Dedifferentiated amniotic fluid mesenchymal stem cell (primary cell): ENCODE data around the gene TMEM126B.
A peak's percentile ranks its signal among the peaks of the same experiment; 100 is the strongest.
"Not testable (repeated sequence)": the region's sequence is repeated elsewhere in the genome, so short reads cannot be mapped to it uniquely, and the experiment has no call there.

ENCODE experiments used
- DNase-seq: peaks from one replicate; pipeline ENCODE4 v3.0.0-alpha.2; 2016; ENCODE audit errors: extremely low spot score

Gene TMEM126B

GRCh38 chr11:85647604-85648299, 19.4 kb downstream of the TMEM126B start, which contains the start of gene TMEM126A:
Gene TMEM126A (plus strand): TSS chr11:85647967. CDS start chr11:85650256, 2,289 bp downstream.
- DNase-seq = peak; percentile 75

GRCh38 chr11:85651118-85651517, 22.7 kb downstream of the TMEM126B start:
- DNase-seq = no peak

GRCh38 chr11:85652786-85653447, 24.5 kb downstream of the TMEM126B start:
- DNase-seq = no peak

GRCh38 chr11:85654343-85654742, 25.9 kb downstream of the TMEM126B start:
- not testable (repeated sequence) for DNase-seq

- DNase-seq = no peak
Measured at GRCh38 chr11:85656777-85657176, 28.4 kb downstream of the TMEM126B start.

GRCh38 chr11:85658180-85658579, 29.8 kb downstream of the TMEM126B start:
- no peak for DNase-seq

- DNase-seq = no peak
Measured at GRCh38 chr11:85661972-85662664, 33.7 kb downstream of the TMEM126B start.

GRCh38 chr11:85663080-85663752, 34.8 kb downstream of the TMEM126B start:
- DNase-seq = no peak

- DNase-seq = peak; percentile 37
Measured at GRCh38 chr11:85663753-85664614, 35.6 kb downstream of the TMEM126B start.

- peak; percentile 96 for DNase-seq
Measured at GRCh38 chr11:85664615-85665481, 36.5 kb downstream of the TMEM126B start, which contains the start of gene CREBZF. Gene CREBZF (minus strand): TSS chr11:85665129. CDS start chr11:85664875, 254 bp downstream.

- DNase-seq = no peak
Measured at GRCh38 chr11:85665733-85666132, 37.3 kb downstream of the TMEM126B start.

- DNase-seq = no peak
Measured at GRCh38 chr11:85666687-85667086, 38.3 kb downstream of the TMEM126B start.

GRCh38 chr11:85668157-85668556, 39.8 kb downstream of the TMEM126B start:
- DNase-seq = no peak

- DNase-seq = not testable (repeated sequence)
Measured at GRCh38 chr11:85670949-85671663, 42.7 kb downstream of the TMEM126B start.

GRCh38 chr11:85672105-85672902, 43.9 kb downstream of the TMEM126B start:
- DNase-seq = no peak

GRCh38 chr11:85673393-85673792, 45.0 kb downstream of the TMEM126B start:
- DNase-seq = no peak

- DNase-seq = no peak
Measured at GRCh38 chr11:85679576-85679975, 51.2 kb downstream of the TMEM126B start.

- no peak for DNase-seq
Measured at GRCh38 chr11:85680897-85681296, 52.5 kb downstream of the TMEM126B start.
